IPS-NIHi11 (cell line): ENCODE data around the gene MYMK.
"Not testable (repeated sequence)": the region's sequence is repeated elsewhere in the genome, so short reads cannot be mapped to it uniquely, and the experiment has no call there.

Experiments used
- DNase-seq: peaks from one replicate; pipeline ENCODE4 v3.0.0; 2012; ENCODE audit warnings: mixed read lengths, low spot score

The MYMK gene, protein sequence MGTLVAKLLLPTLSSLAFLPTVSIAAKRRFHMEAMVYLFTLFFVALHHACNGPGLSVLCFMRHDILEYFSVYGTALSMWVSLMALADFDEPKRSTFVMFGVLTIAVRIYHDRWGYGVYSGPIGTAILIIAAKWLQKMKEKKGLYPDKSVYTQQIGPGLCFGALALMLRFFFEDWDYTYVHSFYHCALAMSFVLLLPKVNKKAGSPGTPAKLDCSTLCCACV

DNA sequence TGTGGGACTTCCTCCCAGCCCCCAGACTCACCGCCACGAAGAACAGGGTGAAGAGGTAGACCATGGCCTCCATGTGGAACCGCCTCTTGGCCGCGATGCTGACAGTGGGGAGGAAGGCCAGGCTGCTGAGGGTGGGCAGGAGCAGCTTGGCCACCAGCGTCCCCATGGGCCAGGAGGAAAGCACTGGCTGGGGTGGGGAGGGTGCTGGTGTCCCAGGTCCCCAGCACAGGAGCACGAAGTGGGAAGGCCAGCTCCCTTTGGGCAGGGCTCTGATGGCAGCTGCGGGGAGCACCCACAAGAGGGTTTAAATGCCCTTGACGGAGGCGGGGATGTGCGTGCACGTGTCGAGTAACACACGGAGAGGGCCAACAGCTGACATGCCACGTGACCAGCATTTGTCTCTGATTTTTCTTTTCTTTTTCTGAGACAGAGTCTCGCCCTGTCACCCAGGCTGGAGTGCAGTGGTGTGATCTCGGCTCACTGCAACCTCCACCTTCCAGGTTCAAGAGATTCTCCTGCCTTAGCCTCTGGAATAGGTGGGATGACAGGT is at the start of gene MYMK:
Gene MYMK, minus strand, starts transcription at position 281 of the 550 bp plus-strand sequence. Its CDS starts 115 bp downstream, at position 166.
- DNase-seq, result no peak

DNA sequence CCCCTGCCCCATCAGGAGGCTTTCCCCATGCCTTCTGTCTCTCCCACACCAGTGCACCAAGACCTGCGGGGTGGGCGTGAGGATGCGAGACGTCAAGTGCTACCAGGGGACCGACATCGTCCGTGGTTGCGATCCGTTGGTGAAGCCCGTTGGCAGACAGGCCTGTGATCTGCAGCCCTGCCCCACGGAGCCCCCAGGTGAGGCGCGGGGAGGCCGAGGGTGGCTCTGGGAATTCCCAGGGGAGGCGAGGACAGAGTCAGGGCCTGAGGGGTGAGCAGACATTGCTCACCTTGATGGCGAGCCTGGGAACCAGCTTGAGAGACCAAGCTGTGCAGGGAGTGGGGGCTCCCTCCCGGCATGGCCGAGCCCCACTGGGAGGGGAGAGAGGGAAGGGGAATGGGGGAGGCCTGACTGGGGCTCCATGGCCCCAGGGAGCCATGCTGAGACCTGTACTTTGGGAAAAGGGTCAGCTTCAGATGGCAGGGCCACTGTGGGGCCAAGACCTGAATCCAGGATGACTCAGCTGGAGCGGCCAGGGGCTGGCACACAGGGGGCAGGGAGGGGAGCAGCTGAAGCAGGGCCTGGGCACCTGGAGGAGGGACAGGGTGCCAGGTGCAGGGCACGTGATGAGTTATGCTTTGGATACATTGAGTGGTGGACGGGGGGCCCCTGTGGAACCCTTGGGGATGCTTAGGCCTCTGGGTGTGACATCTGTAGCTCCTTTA is 49.2 kb upstream of the MYMK start:
- DNase-seq, result no peak

DNA sequence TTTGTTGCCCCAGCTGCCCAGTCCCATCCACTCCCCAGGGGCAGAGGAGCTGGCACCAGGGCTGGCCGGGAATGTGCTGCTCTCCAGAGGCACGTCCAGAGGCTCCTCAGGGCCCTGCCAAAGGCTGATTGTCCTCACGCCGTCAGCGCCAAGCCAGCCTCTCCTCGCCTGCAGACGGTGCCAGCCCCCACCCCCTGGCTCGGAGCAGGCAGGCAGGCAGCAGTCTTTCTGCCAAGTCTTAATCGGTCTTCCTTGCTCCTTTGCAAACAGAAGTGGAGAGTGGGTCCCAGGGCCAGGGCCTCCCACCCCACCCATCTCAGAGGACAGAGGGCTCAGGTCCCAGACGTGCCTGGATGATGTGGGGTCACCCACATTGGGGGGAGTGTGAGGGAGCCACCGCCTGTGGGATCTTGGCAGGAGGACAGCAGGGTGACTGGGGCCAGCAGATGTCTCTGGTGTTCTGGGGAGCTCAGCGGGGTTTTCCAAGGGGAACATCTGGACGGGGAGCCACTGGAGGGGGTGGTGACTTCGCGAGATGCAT is 48.1 kb upstream of the MYMK start:
- DNase-seq, result no peak

DNA sequence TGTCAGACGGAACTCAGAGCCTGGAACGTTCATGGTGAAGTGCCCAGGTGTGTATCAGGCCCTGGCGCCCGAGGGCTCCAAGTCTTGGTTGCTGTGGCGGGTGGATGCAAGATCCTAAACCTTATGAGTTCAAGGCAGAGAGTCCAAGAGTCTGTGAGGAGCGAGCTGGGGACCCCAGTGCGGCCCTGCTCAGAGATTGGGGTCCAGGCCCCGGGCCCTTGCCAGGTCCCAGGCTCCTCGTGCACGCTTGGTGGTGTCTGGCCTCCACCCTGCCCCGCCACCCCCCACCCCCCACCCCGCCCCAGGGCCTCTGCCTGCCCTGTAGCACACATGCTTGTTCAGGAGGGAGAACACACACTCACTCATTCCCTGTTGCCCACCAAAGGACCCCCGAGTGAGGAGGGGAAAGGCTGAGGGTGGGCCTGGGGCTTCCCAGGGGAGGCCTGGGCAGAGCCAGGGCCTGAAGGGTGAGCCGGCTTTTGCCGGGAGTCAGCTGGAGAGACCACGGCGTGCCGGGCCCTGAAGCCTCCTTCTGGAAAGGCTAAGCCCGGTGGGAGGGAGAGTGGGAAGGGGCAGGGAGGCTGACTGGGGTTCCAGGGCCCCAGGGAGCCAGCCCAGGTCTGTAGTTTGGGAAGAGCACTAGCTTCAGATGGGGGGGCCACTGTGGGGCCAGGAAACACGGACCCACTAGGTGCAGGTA is 47.3 kb upstream of the MYMK start:
- no peak for DNase-seq

DNA sequence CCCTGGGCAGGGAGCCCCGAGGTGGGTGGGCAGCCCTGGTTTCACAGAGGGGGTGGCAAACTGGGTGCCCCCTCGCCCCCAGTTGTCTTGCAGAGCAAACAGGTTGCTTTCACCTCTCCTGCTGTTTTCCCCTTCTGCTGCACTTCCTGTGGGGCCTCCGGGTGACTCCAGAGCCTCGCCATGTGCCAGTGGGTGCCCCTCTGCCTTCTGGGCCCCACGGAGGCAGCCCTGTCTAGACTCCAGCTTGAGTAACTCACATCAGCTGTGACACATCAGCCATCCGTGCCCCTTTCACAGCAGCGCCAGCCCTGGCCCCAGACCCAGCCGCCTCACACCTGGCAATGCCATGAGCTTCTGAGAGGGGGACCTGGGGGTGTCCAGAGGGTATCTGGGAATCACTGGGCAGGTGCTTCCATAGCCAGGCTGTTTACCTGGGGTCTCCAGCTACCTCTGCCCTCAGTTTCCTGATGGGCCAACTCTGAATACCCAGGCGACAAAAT is 46.7 kb upstream of the MYMK start:
- DNase-seq, result no peak

DNA sequence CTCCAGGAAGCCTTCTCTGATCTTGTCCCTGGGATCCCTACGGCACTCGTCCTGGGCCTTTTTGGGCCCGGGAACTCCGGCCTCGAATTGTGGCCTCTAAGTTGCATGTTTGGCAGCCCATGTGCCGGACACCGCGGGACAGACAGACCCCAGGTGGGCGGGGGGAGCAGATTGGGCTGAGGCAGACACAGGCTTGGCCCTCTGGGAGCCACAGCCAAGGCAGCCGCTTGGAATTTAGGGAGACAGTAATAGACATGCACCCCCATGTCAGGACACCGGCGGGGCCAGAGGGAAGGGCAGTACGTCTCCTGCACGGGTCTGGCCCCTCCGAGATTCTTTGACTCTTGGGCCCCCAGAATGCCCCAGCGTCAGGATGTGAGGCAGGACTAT is 45.9 kb upstream of the MYMK start:
- DNase-seq, result no peak

DNA sequence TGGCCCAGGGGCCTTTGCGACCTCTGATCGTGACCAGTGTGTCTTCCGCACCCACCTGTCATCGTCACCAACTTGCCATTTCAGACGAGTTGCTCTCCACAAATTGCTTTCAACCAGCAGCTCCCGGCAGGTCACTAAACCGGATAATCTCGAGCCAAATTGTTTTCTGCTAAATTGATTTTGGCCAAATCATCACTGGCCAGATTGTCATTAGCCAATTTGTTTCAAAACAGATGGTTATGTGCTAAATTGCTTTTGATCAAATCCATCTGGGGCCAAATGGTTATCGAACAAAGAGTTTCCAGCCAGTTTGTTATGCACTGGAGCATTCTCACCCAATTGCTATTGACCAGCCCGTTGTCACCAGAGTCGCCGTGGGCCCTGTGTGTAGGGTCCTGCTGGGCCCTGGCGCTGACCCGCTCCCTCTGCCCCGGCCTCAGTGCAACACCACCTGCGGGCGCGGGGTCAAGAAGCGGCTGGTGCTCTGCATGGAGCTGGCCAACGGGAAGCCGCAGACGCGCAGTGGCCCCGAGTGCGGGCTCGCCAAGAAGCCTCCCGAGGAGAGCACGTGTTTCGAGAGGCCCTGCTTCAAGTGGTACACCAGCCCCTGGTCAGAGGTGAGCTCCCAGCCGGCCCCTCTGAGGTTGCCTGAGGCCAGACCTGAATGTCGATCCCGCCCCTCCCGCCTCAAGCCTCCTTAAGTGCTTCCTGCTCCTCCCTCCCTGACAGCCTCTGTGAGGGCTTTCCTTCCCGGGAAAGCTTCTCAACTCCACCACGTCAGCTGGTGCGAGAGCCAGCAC is 45.3 kb upstream of the MYMK start:
- DNase-seq, result no peak

DNA sequence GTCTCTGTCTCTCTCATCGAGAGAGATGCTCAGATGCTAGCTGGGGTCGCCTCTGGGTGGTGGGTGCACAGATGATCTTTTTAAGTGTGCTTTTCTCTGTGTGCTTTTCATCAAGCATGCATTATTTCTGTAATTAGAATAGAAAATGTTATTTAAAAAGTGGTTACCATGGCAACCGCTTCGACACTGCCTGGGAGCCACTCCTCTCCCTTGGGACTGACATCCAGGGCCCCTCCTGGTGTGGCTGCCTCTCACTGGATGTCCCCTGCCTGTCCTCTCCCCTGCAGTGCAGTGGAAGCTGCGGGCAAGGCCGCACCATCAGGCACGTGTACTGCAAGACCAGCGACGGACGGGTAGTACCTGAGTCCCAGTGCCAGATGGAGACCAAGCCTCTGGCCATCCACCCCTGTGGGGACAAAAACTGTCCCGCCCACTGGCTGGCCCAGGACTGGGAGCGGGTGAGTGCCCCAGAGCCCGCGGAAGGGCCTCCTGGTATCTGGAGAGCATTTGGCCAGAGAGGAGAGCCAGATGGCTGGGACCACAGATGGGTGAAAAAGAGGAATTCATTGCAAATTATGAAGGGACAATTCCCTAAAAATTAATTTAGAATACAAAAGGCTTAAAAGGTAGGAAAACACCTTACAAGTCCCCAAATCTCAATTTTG is 44.5 kb upstream of the MYMK start:
- DNase-seq, result no peak

DNA sequence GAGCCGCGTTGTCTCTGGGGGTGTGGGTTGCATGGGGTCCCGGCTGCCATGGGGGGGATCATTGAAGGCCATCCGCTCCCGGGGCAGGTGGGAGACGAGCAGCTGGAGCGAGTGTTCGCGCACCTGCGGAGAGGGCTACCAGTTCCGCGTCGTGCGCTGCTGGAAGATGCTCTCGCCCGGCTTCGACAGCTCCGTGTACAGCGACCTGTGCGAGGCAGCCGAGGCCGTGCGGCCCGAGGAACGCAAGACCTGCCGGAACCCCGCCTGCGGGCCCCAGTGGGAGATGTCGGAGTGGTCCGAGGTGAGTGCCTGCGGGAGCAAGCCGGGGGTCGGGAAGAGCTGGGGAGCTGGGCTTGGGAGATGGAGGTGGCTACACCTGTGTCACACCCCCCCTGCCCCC is 43.4 kb upstream of the MYMK start:
- no peak for DNase-seq

DNA sequence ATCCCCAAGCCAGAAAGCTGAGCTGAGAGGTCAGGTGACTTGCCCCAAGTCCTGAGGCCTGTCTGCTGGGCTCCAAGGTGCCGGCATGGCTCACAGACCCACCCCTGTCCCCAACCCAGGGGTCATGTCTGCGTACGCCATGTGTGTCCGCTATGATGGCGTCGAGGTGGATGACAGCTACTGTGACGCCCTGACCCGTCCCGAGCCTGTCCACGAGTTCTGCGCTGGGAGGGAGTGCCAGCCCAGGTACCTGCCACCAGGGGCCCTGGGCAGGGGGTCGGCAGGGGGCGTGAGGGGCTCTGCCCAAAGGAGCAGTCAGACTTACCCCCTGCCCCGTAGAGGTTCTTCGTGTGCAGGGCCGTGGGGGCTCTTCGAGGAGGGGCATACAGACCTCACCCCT is 42.1 kb upstream of the MYMK start:
- DNase-seq, result no peak

DNA sequence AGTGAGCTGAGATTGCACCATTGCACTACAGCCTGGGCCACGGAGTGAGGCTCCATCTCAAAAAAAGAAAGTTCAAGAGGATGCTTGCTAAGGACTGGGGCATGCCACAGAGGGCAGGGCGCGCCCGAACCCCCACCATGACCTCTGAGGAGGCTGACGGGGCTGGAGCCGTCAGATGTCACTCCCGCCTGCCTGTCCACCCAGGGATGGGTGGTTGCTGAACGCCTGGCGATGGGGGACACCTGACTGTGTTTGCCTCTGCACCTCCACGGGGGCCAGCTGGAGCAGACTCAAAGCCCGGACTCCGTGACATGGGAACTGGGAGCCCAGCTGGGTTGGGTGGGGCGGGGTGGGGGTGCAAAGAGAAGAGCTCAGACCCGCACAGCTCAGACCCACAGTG is 41.6 kb upstream of the MYMK start:
- DNase-seq, result no peak

DNA sequence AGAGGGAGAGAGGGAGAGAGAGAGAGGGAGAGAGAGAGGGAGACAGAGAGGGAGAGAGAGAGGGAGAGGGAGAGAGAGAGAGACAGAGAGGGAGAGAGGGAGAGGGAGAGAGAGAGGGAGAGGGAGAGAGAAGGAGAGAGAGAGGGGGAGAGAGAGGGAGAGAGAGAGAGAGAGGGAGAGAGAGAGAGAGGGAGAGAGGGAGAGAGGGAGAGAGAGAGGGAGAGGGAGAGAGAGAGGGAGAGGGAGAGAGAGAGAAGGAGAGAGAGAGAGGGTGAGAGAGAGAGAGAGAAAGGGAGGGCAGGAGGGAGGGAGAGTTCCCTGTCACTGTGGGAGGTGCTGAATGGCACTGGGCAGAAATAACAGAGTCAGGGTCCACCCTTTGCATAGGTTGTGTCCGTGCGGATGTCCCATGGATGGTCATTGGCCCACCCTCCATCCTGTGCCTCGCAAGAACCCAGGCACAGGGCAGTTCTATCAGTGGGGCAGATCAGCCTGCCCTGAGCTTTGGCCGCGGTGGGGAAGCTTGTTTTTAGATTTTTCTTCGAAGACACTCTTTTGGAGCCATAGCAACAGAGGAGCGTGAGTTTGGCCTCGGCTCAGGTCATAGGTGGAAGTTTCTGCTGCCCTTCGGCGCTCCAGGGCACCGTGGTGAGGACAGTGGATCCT is 39.8 kb upstream of the MYMK start:
- DNase-seq, result no peak

DNA sequence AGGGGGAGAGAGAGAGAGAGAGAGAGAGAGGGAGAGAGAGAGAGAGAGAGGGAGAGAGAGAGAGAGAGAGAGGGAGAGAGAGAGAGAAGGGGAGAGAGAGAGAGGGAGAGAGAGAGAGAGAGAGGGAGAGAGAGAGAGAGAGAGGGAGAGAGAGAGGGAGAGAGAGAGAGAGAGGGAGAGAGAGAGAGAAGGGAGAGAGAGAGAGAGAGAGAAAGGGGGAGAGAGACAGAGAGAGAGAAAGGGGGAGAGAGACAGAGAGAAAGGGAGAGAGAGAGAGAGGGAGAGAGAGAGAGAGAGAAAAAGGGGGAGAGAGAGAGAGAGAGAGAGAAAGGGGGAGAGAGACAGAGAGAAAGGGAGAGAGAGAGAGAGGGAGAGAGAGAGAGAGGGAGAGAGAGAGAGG is 39.1 kb upstream of the MYMK start:
- not testable (repeated sequence) for DNase-seq

DNA sequence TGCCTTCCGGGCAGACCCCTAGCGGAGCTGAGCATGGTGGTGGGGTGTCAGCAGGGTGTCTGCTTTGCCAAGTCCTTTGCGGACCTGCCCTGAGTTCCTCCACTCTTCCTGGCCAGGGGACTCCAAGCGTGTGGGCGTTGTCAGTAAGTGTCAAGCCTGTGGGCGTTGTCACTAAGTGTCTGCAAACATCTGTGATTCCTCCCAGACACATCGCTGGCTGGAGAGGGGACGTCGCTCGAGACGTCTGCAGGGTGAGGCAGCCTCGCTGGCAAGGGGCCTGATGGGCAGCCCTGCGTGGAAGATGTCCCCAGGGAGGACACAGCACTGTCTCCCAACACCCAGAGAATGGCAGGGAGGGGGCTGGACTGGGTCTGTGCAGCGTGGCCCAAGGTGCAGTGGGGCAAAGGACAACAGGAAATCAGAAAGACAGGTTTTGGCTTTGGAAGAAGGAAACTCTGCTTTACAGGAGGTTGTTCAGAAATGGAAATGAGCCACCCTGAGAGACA is 38.6 kb upstream of the MYMK start:
- DNase-seq, result no peak

DNA sequence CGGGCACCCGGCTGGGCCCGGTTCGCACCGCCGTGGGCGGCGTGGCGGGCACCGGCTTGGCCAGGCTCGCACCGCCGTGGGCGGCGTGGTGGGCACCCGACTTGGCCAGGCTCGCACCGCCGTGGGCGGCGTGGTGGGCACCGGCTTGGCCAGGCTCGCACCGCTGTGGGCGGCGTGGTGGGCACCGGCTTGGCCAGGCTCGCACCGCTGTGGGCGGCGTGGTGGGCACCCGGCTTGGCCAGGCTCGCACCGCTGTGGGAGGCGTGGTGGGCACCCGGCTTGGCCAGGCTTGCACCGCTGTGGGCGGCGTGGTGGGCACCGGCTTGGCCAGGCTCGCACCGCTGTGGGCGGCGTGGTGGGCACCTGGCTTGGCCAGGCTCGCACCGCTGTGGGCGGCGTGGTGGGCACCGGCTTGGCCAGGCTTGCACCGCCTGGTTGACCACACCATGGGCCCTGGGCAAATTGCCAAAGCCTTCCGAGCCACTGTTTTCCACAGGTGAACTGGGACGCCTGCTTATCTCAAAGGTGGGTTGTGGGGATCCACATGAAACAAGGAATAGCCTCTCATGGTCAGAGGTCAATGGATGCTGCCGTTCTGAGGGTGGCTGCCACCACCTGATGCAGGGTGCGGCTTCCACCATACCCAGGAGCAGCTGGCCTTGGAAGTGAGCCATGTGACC is 38.0 kb upstream of the MYMK start:
- DNase-seq, result no peak

DNA sequence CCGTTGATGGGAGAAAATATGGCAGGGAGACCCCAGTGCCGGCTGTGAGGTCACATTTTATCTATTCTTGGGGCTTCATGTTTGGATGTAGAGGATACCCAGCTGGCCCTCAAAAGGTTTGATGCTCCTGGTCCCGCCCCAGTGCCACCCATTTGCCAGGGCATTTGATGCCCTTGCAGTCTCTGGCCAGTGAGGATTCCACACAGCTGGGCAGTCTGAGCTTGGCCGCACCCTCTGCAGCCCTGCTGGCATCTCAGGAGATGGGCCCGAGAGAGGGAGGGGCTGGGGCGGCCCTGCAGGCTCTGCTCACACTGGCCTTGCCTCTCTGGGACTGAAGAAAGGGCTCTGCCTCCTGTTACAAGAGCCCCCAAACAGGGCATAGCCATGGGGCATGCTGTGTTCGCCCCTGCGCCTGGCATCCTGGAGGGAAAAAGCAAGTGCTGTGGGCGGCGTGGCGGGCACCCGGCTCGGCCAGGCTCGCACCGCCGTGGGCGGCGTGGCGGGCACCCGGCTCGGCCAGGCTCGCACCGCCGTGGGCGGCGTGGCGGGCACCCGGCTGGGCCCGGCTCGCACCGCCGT is 37.3 kb upstream of the MYMK start:
- no peak for DNase-seq

DNA sequence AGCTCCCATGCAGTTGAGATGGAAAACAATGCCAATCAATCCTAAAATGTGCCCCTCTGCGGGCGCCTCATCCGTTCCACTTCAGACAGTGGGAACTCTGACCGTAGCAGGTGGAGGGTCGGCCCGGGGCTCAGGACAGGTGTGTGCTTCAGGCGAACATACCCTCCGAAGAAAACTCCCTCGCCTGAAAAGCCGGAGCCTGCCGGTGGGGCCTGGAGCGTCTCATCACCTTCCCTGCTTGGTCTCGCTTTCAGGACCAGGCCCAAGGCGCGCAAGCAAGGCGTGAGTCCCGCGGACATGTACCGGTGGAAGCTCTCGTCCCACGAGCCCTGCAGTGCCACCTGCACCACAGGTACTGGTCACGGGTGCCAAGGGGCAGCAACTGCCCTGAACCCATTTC is 36.2 kb upstream of the MYMK start:
- no peak for DNase-seq

DNA sequence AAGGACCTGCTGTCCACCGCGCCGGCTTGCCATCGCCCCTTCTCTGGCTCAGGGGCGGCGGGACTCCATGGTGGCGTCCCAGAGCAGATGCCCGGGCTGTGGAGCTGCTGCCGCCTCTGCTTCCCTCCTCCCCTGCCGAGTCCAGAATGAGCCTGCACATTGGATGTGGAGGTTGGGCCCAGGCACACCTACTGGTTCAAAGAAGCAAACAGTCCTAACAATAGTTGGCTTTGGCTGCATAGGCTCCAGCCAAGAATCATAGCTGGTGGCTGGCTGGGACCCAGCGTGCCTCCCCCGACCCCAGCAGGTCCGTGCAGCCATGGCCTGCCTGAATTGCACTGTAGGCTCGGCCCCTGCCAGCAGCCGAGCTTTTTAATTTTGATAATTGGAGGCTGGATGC is 35.6 kb upstream of the MYMK start:
- DNase-seq, result no peak
